GOT3 (cell line): Measurements from ENCODE around the gene HPD.

Experiments
- DNase-seq: peaks from one replicate; lab custom pipeline; 2025; ENCODE audit warnings: mixed read lengths; lab: John Stamatoyannopoulos, UW

Gene HPD

GRCh38 chr12:121810234-121810817 is 48.3 kb downstream of the HPD start:
- DNase-seq, result no peak

- no peak for DNase-seq
These were observed 48.9 kb downstream of the HPD start for GRCh38 chr12:121809712-121810116.

DNA sequence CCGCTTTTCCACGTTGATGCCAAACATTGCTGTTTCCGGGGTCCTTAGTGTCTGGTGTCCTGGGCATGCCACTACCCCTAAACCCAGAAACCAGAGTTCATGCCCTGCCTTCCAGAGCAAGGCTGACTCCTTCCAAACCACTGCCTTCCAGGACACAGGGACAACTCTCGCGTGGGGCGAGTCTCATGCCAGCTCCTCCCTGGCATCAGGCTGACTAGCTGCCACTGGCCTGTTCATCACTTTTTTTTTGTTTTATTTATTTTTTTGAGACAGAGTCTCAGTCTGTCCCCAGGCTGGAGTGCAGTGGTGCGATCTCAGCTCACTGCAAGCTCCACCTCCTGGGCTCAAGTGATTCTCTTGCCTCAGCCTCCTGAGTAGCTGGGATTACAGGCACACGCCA is 50.0 kb downstream of the HPD start:
- DNase-seq, result no peak

GRCh38 chr12:121807642-121808347 is 50.9 kb downstream of the HPD start:
- DNase-seq, result no peak

- DNase-seq, result no peak
These were observed 51.9 kb downstream of the HPD start for GRCh38 chr12:121806546-121807423.

- no peak for DNase-seq
These were observed 52.6 kb downstream of the HPD start for GRCh38 chr12:121806009-121806545.

GRCh38 chr12:121805171-121806008 is 53.3 kb downstream of the HPD start:
- no peak for DNase-seq

DNA sequence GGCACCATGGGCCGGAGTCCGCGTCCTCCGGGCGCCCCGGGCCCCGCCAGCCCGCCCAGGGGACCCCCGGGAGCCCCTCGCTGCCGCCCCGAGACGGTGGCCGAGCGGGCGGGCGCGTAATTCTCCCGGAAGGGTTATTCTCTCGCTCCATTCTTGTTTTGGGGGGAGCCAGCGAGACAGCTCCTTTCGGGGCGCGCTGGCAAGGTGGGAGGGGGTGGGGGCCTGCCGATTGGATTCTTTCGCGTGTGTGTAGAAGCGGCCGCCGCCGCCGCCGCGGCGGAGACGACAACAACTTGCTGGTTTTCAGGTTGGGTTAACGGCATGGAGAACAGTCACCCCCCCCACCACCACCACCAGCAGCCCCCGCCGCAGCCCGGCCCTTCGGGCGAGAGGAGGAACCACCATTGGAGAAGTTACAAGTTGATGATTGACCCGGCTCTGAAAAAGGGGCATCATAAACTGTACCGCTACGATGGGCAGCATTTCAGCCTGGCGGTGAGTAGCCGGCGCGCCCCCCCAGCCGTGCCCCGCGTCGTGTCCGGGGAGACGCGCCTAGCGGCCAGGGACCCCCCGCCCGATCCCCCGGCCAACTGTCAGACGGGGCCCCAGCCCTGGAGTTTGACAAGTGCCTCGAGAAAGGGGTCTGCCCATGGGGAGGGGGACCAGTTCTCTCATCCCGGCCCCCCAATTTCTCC is 54.1 kb downstream of the HPD start:
- DNase-seq, result no peak

DNA sequence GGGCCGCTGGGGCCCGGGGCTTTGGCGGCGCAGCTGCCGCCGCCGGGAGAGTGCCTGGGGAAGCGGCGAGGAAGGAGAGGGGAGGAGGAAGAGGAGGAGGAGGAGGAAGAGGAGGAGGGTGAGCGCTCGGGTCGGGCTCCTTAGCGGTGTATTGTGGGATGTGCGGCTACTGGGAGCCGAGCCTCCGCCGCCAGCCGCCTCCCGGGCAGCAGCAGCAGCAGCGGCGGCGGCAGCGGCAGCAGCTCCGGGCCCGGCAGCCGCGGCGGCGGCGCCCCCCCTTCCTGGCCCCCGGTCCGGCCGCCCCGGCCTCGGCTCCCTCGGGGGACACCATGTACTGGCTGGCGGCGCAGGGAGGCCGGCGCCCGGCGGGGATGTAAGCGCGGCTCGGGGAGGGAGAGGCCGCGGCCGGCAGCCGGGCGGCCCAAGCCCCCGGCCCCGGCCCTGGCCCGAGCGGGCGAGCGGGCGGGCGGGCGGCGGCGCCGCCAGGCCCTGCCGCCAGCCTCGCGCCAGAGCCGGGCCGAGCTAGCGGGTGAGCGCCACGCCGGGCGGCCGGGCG is 54.7 kb downstream of the HPD start, which contains the start of gene SETD1B:
Gene SETD1B, plus strand, starts transcription at position 149 of the 556 bp plus-strand sequence. CDS start 729 bp downstream, outside the sequence.
- no peak for DNase-seq

DNA sequence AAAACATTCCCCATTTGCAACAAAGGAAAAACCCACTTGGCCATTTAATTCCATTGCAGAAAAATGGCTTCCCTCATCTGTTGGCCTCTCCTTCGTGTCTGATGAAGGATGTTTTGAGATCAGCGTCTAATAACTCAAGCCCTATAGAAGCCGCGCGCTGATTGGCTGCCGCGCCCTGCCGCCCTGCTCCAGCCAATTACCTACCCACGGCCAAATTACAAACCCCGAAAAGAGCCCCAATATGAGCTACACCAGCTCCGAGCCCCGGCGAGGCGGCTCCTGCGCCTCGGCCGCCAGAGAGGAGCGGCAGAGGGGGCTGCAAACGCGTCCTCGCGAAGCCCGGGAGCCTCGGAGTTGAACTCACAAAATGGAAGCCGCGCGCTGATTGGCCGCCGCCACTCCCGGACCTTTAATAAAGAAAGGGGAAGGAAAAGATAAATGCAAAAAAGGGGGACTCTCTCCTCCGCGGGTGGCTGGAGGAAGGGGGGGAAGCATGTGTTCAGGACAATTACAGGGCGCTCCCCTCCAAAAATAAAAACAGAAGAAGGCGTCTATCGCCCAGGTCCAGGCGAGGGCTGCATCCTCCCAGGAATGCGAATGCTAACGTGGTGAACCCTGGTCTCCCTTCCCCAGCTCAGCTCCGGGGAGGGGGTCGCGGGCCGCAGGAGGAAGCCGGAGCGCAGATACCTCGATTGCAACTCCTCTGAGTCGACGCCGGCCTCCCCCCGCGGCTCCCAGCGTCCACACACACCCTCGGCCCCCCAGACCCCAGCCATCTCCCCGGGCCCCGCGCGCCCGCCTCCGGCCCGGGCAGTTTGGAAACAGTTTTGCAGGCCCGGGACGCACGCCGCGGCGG is 55.6 kb downstream of the HPD start:
- DNase-seq, result peak; percentile 80

DNA sequence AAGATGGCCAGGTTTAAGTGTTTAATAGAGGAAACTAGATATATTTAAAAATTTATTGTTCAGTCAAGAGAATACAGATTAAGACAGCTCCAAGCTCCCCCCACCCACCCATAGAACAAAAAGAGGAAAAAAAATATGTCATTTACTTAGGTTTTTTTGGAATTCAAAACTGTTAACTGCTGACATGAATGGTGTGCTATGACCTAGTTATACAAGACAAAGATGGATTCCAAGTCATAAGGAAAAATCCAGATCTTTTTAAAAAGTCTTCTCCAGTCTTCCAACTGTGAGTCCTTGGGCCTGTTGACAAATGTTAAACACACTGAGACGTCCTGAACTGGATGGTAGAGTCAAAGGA is 56.2 kb downstream of the HPD start:
- no peak for DNase-seq

DNA sequence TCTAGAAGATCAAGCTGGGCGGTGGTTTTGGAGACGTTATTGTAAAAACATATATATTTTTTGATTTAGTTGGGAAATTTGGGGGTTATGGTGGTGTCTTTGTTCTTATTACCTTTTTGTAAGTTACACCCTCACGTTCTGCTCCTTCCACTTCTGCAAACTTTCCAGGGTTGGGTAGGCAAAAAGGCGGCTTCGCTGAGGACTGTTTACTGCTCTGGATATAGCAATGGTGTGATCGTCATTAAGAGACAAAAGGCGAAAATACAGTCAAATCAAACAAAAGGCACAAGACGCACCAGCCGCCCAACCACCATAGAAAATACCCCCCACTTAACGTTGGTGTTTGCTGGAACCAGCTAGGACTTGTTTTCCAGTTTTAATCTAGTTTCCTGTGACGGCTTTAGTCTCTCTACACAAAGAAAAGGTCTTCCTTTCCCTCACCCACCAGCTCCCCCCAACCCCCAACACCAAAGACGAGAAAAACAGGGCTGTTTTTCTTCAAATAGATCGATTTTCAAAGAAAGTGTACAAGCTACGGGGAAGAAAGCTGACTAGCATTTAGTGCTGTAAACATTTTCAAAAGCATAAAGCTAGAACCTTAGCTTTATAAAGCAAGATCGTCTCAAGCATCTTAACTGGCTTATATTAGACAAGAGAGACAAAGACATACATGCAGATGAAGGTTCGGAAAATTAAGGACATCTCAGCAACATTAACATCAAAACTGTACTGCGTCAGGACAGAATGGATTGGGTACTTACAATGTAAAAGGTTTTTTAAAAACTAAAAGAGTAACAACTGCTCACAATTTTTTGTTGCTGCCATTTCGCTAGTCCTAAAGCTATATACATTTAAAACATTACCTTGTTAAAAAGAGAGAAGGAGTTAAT is 56.8 kb downstream of the HPD start:
- DNase-seq, result no peak

- no peak for DNase-seq
These were observed 57.7 kb downstream of the HPD start for GRCh38 chr12:121800694-121801594.

DNA sequence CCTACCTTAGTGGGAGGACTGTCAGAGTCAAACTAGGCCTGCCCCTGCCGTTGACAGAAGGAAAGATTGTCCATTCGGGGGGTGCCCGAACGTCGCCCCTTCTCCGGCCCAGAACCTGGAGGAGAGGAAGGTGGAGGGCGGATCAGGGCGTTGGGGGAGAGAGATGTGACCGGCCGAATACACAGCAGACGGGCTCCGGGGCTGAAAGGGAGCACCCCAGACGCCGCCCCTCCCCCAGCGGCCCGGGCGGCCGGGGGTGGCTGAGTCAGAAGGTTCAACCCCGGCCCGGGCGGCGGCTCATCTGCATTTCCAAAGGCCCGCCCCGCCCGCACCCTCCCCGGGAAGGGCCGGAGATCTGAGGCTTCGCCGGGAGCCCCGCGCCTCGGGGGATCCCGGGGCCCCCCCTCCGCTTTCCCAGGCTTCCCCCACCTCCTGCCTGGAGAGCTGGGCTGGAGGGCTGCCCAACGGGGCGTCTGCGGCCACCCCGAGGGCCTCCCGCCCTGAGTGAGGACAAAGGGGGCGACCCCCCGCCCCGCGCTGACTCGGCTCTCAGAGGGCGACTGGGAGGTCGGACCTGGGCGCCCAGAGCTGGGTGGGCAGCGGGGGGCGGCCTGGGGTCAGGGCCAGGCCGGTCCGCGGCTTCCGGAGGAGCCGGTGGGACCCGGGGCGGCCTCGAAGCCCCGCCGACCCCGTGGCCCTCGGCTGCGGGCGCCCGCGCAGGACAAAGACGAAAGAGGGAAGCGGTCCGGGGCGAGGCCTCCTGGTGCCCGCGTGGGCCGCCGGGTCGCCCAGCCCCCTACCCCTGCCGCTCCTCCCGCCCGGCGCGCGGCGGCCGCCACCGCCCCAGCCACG is 58.6 kb downstream of the HPD start:
- peak; percentile 55 for DNase-seq

DNA sequence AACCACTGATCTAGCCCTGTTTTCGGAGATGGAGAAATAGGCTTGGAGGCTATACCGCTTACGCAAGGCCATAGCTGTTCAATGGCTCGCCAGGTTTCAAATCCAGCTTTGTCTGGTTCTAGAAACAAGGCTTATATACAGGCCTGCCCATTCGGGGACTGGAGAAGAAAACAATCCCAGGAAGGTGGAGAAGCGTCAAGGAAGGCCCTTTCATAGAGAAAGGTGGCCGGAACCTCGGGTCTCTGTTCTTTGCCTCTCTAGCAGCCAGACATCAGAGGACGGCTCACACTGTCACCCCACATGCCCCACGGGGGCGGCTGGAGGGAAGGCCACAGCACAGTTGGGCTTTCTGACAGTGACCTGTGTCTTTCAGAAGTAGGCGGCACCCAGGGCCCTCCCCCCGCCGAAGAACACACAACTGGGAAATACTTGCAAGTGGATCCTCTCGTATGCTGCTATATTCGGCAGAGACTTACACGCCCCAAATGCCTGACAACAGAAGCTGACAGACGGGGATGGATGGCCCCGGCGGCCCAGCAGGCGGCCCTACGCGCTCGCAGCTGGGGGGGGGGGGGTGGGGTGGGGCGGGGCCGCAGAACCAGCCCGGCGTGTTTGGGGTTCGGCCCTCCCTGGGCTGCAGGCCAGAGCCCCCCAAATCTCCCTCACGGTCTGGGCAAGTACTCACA is 59.4 kb downstream of the HPD start:
- no peak for DNase-seq

DNA sequence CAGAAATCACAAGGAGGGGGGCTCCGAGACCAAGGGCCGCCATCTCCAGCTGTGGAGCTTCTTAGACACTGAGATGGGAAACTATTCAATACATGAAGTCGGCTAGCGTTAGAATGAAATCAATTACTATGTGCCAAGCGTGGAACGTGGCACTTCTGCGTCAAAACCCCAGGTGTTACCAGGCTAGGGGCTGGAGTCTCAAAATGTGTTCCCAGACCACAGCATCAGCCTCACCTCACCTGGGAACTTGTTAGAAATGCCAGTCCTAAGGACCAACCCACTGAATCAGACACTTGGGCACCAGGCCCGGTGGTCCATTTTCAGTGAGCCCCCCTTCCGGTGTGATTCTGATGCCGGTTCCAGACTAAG is 59.9 kb downstream of the HPD start:
- no peak for DNase-seq
